ENCODE results near the gene RNU6-1. TPM values are rescaled to one million over a fixed set of nuclear protein-coding genes. Genes with fewer than 3 reads are reported as not detected.
A peak's percentile ranks its signal among the peaks of the same experiment; 100 is the strongest.

The RNU6-1 gene
- total and polyA plus RNA-seq, 2 donors (not counting 1 experiment from before 2014, with no cell fraction given) = not detected

DNA sequence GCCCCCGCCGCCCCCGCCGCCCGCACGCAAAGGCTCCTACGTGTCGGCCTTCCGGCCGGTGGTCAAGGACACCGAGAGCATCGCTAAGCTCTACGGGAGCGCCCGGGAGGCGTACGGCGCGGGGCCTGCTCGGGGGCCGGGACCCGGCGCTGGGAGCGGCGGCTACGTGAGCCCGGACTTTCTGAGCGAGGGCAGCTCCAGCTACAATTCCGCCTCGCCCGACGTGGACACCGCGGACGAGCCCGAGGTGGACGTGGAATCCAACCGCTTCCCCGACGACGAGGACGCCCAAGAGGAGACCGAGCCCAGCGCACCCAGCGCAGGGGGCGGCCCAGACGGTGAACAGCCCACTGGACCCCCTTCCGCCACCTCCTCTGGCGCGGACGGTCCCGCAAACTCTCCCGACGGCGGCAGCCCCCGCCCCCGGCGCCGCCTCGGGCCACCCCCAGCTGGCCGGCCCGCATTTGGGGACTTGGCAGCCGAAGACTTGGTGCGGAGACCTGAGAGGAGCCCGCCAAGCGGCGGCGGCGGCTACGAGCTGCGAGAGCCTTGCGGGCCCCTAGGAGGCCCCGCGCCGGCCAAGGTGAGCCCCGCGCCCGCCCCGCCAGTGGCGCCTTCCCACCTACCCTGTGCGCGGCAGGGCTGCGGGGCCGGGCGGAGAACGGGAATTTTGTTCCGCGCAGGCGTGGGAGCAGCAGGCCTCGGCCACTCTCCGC is 12.1 kb downstream of the RNU6-1 start:
- Histone ChIP-seq H2AFZ (ENCODE audit: low read length) (no peak overlapping the region), H3K27me3 (ENCODE audit: control insufficient read depth, insufficient read depth, low read length) (peaks cover 88% of the 10 kb centered on the region), H3K79me2 (ENCODE audit: control insufficient read depth, insufficient read depth, low read length) (no peaks in the 10 kb centered on the region), H3K4me3 (replicated peaks in 1 of 4; ENCODE audit: control extremely low read depth in 1 of 4, insufficient read depth in 1 of 4, low read depth in 3 of 4, low read length in 4 of 4) (no peak overlapping the region), H3K9ac (ENCODE audit: insufficient read depth, low read length) (no peak overlapping the region), H3K36me3 (ENCODE audit: control insufficient read depth, insufficient read depth, low read length) (no peaks in the 10 kb centered on the region), H3K4me2 (ENCODE audit: extremely low read depth, insufficient read depth, low read length) (no peak overlapping the region), H3K4me1 (ENCODE audit: control insufficient read depth, extremely low read depth, insufficient read depth, low read length) (no peaks in the 10 kb centered on the region), H3K27ac (ENCODE audit: insufficient read depth, low read length) (no peak overlapping the region), H4K20me1 (ENCODE audit: control insufficient read depth, extremely low read depth, insufficient read depth, low read length) (no peaks in the 10 kb centered on the region), H3K9me3 (ENCODE audit: control insufficient read depth, insufficient read depth, low read depth, low read length) (no peaks in the 10 kb centered on the region)
- no peak for DNase-seq (ENCODE audit: low read depth in 2 of 2)
- TF ChIP-seq EZH2 (IDR thresholded peaks at IDR 0.05; ENCODE audit: low read length, missing control alignments) = peak; percentile 71
- TF ChIP-seq, protein P1, sequence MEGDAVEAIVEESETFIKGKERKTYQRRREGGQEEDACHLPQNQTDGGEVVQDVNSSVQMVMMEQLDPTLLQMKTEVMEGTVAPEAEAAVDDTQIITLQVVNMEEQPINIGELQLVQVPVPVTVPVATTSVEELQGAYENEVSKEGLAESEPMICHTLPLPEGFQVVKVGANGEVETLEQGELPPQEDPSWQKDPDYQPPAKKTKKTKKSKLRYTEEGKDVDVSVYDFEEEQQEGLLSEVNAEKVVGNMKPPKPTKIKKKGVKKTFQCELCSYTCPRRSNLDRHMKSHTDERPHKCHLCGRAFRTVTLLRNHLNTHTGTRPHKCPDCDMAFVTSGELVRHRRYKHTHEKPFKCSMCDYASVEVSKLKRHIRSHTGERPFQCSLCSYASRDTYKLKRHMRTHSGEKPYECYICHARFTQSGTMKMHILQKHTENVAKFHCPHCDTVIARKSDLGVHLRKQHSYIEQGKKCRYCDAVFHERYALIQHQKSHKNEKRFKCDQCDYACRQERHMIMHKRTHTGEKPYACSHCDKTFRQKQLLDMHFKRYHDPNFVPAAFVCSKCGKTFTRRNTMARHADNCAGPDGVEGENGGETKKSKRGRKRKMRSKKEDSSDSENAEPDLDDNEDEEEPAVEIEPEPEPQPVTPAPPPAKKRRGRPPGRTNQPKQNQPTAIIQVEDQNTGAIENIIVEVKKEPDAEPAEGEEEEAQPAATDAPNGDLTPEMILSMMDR (conservative IDR thresholded peaks at IDR 0.05 in 1 of 2, IDR thresholded peaks at IDR 0.05 in 1 of 2; ENCODE audit: low read depth in 1 of 2, low read length in 2 of 2) = no peak

DNA sequence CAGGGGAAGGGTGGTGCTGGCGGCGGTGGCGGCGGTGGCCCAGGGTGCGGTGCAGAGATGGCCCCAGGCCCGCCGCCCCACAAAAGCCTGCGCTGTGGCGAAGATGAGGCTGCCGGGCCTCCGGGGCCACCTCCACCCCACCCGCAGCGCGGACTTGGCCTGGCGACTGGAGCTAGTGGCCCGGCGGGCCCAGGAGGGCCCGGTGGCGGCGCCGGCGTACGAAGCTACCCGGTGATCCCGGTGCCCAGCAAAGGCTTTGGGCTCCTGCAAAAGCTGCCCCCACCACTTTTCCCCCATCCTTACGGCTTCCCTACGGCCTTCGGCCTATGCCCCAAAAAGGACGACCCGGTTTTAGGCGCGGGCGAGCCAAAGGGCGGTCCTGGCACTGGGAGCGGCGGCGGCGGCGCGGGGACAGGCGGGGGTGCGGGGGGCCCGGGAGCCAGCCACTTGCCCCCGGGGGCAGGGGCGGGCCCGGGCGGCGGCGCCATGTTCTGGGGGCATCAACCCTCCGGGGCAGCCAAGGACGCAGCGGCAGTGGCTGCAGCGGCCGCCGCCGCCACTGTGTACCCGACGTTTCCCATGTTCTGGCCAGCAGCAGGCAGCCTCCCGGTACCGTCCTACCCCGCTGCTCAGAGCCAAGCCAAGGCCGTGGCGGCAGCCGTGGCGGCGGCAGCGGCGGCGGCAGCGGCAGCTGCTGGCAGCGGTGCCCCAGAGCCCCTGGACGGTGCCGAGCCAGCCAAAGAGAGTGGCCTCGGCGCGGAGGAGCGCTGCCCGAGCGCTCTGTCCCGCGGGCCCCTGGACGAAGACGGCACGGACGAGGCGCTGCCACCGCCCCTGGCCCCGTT is 12.9 kb downstream of the RNU6-1 start:
- Histone ChIP-seq H3K27me3 (ENCODE audit: control insufficient read depth, insufficient read depth, low read length) (peaks cover 88% of the 10 kb centered on the region), H3K4me1 (ENCODE audit: control insufficient read depth, extremely low read depth, insufficient read depth, low read length) (no peaks in the 10 kb centered on the region), H3K27ac (ENCODE audit: insufficient read depth, low read length) (no peak overlapping the region), H4K20me1 (ENCODE audit: control insufficient read depth, extremely low read depth, insufficient read depth, low read length) (no peaks in the 10 kb centered on the region), H3K9ac (ENCODE audit: insufficient read depth, low read length) (no peak overlapping the region), H3K79me2 (ENCODE audit: control insufficient read depth, insufficient read depth, low read length) (no peaks in the 10 kb centered on the region), H3K36me3 (ENCODE audit: control insufficient read depth, insufficient read depth, low read length) (no peaks in the 10 kb centered on the region), H3K4me3 (replicated peaks in 1 of 4; ENCODE audit: control extremely low read depth in 1 of 4, insufficient read depth in 1 of 4, low read depth in 3 of 4, low read length in 4 of 4) (no peak overlapping the region), H3K9me3 (ENCODE audit: control insufficient read depth, insufficient read depth, low read depth, low read length) (no peaks in the 10 kb centered on the region), H3K4me2 (ENCODE audit: extremely low read depth, insufficient read depth, low read length) (no peak overlapping the region), H2AFZ (ENCODE audit: low read length) (no peak overlapping the region)
- no peak for DNase-seq (ENCODE audit: low read depth in 2 of 2)
- peak; percentile 81 for TF ChIP-seq EZH2 (IDR thresholded peaks at IDR 0.05; ENCODE audit: low read length, missing control alignments)
- TF ChIP-seq, protein P1 (conservative IDR thresholded peaks at IDR 0.05 in 1 of 2, IDR thresholded peaks at IDR 0.05 in 1 of 2; ENCODE audit: low read depth in 1 of 2, low read length in 2 of 2) = no peak

DNA sequence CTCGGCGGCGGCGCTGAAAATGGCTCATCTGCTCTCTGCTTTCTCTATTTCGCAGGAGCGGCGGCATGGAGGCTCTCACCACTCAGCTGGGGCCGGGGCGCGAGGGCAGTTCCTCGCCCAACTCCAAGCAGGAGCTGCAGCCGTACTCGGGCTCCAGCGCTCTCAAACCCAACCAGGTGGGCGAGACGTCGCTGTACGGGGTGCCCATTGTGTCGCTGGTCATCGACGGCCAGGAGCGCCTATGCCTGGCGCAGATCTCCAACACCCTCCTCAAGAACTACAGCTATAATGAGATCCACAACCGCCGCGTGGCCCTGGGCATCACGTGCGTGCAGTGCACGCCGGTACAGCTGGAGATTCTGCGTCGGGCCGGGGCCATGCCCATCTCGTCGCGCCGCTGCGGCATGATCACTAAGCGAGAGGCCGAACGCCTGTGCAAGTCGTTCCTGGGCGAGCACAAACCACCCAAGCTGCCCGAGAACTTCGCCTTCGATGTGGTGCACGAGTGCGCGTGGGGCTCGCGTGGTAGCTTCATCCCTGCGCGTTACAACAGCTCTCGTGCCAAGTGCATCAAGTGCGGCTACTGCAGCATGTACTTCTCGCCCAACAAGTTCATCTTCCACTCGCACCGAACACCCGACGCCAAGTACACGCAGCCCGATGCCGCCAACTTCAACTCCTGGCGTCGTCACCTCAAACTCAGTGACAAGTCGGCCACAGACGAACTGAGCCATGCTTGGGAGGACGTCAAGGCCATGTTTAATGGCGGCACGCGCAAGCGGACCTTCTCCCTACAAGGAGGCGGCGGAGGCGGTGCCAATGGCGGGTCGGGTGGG is 13.7 kb downstream of the RNU6-1 start:
- no peaks in the 10 kb centered on the region for H3K36me3 ChIP-seq (ENCODE audit: control insufficient read depth, insufficient read depth, low read length)
- TF ChIP-seq, protein P1 (conservative IDR thresholded peaks at IDR 0.05 in 1 of 2, IDR thresholded peaks at IDR 0.05 in 1 of 2; ENCODE audit: low read depth in 1 of 2, low read length in 2 of 2) = no peak
- TF ChIP-seq EZH2 (IDR thresholded peaks at IDR 0.05; ENCODE audit: low read length, missing control alignments) = peak; percentile 99
- DNase-seq (ENCODE audit: low read depth in 2 of 2) = no peak
- H3K9me3 ChIP-seq (ENCODE audit: control insufficient read depth, insufficient read depth, low read depth, low read length) = no peaks in the 10 kb centered on the region
- H3K27me3 ChIP-seq (ENCODE audit: control insufficient read depth, insufficient read depth, low read length) = peaks cover 90% of the 10 kb centered on the region
- H3K79me2 ChIP-seq (ENCODE audit: control insufficient read depth, insufficient read depth, low read length) = no peaks in the 10 kb centered on the region
- H2AFZ ChIP-seq (ENCODE audit: low read length) = no peak overlapping the region
- no peaks in the 10 kb centered on the region for H3K4me1 ChIP-seq (ENCODE audit: control insufficient read depth, extremely low read depth, insufficient read depth, low read length)
- H3K27ac ChIP-seq (ENCODE audit: insufficient read depth, low read length) = no peak overlapping the region
- H4K20me1 ChIP-seq (ENCODE audit: control insufficient read depth, extremely low read depth, insufficient read depth, low read length) = no peaks in the 10 kb centered on the region
- no peak overlapping the region for H3K4me3 ChIP-seq (replicated peaks in 1 of 4; ENCODE audit: control extremely low read depth in 1 of 4, insufficient read depth in 1 of 4, low read depth in 3 of 4, low read length in 4 of 4)
- no peak overlapping the region for H3K9ac ChIP-seq (ENCODE audit: insufficient read depth, low read length)
- no peak overlapping the region for H3K4me2 ChIP-seq (ENCODE audit: extremely low read depth, insufficient read depth, low read length)

All from fibroblast of lung (primary cell).